Lower leg skin (tissue), 3 donors: Measurements from ENCODE around the gene NUTM2B.
"Not testable (repeated sequence)": the region's sequence is repeated elsewhere in the genome, so short reads cannot be mapped to it uniquely, and the experiment has no call there.

Source experiments
- CTCF ChIP-seq, 3 donors: fragments of 450-650 bp; IDR thresholded peaks; one replicate each; pipeline ENCODE4 v1.5.1; 2016; ENCODE audit warnings: antibody characterized with exemption in 3 of 3, mild to moderate bottlenecking in 3 of 3, moderate library complexity in 2 of 3
- POLR2A ChIP-seq, 2 donors: fragments of 450-650 bp; IDR thresholded peaks; one replicate each; pipeline ENCODE4 v1.6.1; 2016 to 2017; ENCODE audit warnings: antibody characterized with exemption in 2 of 2, mild to moderate bottlenecking in 1 of 2, moderate library complexity in 1 of 2

- TF ChIP-seq CTCF, POLR2A (IDR thresholded peaks at IDR 0.05): not testable (repeated sequence)
Measured at GRCh38 chr10:79674878-79675277, 28.1 kb upstream of the NUTM2B start.
